ENCODE results near the gene LGI4.
"Not testable (repeated sequence)": the region's sequence is repeated elsewhere in the genome, so short reads cannot be mapped to it uniquely, and the experiment has no call there.

Gene LGI4

GRCh38 chr19:35115177-35115951 lies 19.5 kb downstream of the LGI4 start, which contains the start of gene FXYD3:
TSS of gene FXYD3 (plus strand) at chr19:35115823. CDS start at chr19:35119377, 3,554 bp downstream.
- no peak for ATAC-seq
- H3K27ac Mint-ChIP-seq = no peak within 1 kb of the TSS
- peak within 1 kb of the TSS; percentile 38 for H3K4me3 Mint-ChIP-seq
- DNase-seq = no peak
- H3K36me3 Mint-ChIP-seq (ENCODE audit: low read depth) = no peaks in the 10 kb centered on the region
- no peaks in the 10 kb centered on the region for H3K9me3 Mint-ChIP-seq
- H3K27me3 Mint-ChIP-seq = peaks cover 5% of the 10 kb centered on the region
- peaks cover 5% of the 10 kb centered on the region for H3K4me1 Mint-ChIP-seq

GRCh38 chr19:35114353-35115176 lies 20.3 kb downstream of the LGI4 start:
- no peak overlapping the region for H3K27ac Mint-ChIP-seq

GRCh38 chr19:35112995-35113688 lies 21.7 kb downstream of the LGI4 start:
- Mint-ChIP-seq H3K9me3 (no peaks in the 10 kb centered on the region), H3K4me1 (peaks cover 5% of the 10 kb centered on the region), H3K27me3 (peaks cover 5% of the 10 kb centered on the region), H3K36me3 (ENCODE audit: low read depth) (no peaks in the 10 kb centered on the region), H3K4me3 (no peak overlapping the region), H3K27ac (no peak overlapping the region)
- ATAC-seq (no peak), DNase-seq (no peak)

More at GRCh38 chr19:35114353-35115176, 20.3 kb downstream of the LGI4 start:
- ATAC-seq (peak; percentile 75), DNase-seq (peak; percentile 81)
- Mint-ChIP-seq H3K4me1 (peaks cover 5% of the 10 kb centered on the region), H3K9me3 (no peaks in the 10 kb centered on the region), H3K36me3 (ENCODE audit: low read depth) (no peaks in the 10 kb centered on the region), H3K4me3 (peak overlapping the region; percentile 38), H3K27me3 (peaks cover 5% of the 10 kb centered on the region)

GRCh38 chr19:35110974-35111373 lies 23.9 kb downstream of the LGI4 start:
- Mint-ChIP-seq H3K27me3 (peaks cover 5% of the 10 kb centered on the region), H3K27ac (no peak overlapping the region), H3K9me3 (no peaks in the 10 kb centered on the region), H3K4me1 (peaks cover 17% of the 10 kb centered on the region), H3K36me3 (ENCODE audit: low read depth) (no peaks in the 10 kb centered on the region), H3K4me3 (no peak overlapping the region)
- ATAC-seq = no peak
- DNase-seq = no peak

DNA sequence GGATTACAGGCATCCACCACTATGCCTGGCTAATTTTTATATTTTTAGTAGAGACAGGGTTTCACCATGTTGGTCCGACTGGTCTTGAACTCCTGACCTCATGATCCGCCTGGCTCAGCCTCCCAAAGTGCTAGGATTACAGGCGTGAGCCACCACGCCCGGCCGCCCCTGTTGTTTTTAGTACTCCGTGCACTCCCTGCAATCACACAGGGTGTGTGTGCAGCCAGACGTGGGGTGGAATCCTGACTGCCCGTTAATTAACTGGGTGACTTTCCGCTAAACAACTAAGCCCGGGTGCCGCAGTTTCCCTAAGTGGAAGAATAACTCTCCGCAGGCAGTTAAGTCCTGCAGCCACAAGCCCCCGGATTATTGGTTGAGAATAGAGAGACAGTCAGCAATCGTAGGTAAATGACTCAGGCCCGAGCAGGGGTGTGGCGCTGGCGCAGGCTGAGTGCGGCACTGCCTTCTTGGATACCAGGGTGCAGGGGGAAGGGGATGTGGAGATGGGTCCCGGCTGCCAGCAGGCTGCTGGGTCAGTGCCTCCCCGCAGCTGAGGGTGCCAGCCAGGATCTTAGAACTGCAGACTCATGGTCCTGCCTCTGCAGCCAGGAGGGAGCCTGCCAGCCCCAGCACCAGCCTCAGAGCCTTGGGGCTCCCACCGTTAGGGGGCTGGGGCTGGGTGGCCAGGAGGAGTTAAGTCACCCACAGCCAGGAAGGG lies 25.3 kb downstream of the LGI4 start:
- Mint-ChIP-seq H3K27ac (no peak overlapping the region), H3K27me3 (peaks cover 5% of the 10 kb centered on the region), H3K9me3 (no peaks in the 10 kb centered on the region), H3K4me1 (peaks cover 14% of the 10 kb centered on the region), H3K36me3 (ENCODE audit: low read depth) (no peaks in the 10 kb centered on the region), H3K4me3 (no peak overlapping the region)
- ATAC-seq (no peak), DNase-seq (no peak)

GRCh38 chr19:35108730-35109129 lies 26.1 kb downstream of the LGI4 start:
- ATAC-seq = no peak
- Mint-ChIP-seq H3K4me3 (no peak overlapping the region), H3K27ac (no peak overlapping the region), H3K4me1 (peaks cover 12% of the 10 kb centered on the region), H3K27me3 (peaks cover 3% of the 10 kb centered on the region), H3K9me3 (no peaks in the 10 kb centered on the region), H3K36me3 (ENCODE audit: low read depth) (no peaks in the 10 kb centered on the region)
- no peak for DNase-seq

DNA sequence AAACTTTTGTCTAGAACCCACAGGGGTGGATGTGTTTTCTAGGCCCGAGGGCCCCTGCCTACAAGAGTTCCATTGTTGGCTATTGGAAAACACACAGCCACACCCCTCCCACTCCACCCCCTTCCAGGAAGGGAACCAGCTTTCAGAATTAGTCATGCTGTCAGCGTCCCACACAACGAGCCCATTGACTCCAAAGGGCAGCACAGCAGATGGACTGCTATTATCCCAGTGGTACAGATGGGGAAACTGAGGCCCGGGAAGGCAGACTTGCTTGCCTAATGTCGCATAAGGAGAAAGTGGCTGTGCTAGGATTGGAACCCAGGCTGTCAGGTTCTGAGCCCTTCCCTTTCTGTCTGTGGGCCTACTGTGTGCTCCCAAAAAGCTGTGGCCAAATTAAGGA lies 27.3 kb downstream of the LGI4 start:
- Mint-ChIP-seq H3K36me3 (ENCODE audit: low read depth) (no peaks in the 10 kb centered on the region), H3K27me3 (peaks cover 3% of the 10 kb centered on the region), H3K4me1 (peaks cover 12% of the 10 kb centered on the region), H3K9me3 (no peaks in the 10 kb centered on the region), H3K4me3 (no peak overlapping the region), H3K27ac (no peak overlapping the region)
- ATAC-seq (peak; percentile 39), DNase-seq (peak; percentile 23)

DNA sequence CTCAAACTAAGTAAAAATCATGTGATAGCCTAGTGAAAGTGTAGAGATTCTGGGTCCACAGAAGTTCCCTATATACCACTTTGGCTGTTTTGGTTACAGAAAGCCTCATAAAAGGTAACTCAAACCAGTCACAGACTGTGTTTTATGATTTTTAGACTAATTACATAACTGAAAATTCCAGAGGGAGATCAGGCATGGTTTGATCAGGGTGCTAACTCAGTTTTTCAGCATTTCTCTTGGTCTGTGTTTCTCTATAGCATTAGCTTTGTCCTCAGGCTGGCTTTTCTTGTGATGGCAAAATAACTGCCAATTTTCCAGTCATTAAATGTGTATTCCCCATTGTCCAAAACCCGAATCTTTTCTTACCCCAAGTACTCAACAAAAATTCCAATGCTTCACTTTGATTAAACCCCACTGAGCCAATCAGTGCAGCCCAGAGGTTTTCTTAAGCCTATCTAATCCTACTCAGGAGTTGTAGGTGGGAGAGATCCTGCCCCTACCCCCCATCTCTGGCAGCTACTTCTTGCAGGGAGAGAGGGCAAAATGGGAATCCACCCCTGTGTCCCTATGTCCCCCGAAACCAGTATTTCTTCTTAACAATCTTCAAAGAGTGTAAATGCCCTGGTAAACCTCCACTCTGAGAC lies 27.8 kb downstream of the LGI4 start:
- Mint-ChIP-seq H3K27me3 (peaks cover 3% of the 10 kb centered on the region), H3K4me3 (no peak overlapping the region), H3K27ac (no peak overlapping the region), H3K36me3 (ENCODE audit: low read depth) (no peaks in the 10 kb centered on the region), H3K9me3 (no peaks in the 10 kb centered on the region), H3K4me1 (peaks cover 12% of the 10 kb centered on the region)
- ATAC-seq (no peak), DNase-seq (no peak)

DNA sequence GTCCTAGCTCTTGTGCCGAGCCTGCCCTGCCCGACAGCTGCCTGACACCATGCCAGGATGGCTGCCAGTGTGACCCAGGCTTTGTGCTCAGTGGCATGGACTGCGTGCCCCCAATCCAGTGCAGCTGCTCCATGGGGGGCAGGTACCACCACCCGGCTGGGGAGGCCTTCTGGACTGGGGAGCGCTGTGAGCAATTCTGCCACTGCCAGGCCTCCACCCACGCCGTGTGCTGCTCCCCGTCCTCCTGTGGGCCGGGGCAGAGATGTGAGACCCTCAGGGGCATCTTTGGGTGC lies 28.6 kb downstream of the LGI4 start:
- ATAC-seq = no peak

DNA sequence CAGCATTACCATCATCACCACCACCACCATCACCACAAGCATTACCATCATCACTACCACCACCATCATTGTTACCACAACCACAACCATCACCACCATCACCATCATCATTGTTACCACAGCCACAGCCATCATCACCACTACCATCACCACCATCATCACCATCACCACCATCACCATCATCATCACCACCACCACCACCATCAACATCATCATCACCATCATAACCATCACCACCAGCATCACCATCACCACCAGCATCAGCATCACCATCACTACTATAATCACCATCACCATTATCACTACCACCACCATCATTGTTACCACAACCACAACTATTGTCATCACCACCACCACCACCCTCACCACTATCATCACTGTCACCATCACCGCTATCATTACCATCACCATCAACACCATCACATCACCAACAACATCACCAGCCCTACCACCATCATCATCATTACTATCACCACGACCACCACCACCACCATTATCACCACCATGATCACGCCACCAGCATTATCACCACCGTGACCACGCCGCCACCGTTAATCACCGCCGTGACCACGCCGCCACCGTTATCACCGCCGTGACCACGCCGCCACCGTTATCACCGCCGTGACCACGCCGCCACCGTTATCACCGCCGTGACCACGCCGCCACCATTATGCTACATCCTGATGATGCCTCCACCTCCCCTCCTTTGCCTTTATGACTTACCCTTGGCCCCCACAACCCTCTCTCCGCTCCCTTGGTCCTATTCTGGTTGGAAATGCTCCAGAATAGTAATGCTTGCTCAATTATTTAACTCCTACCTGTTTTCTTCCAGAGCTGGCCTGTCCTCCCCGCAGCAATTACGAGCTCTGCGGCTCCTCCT lies 29.2 kb downstream of the LGI4 start:
- no peaks in the 10 kb centered on the region for H3K9me3 Mint-ChIP-seq
- DNase-seq = no peak
- no peaks in the 10 kb centered on the region for H3K36me3 Mint-ChIP-seq (ENCODE audit: low read depth)
- H3K4me1 Mint-ChIP-seq = peaks cover 12% of the 10 kb centered on the region
- H3K4me3 Mint-ChIP-seq = no peak overlapping the region
- H3K27me3 Mint-ChIP-seq = peaks cover under 1% of the 10 kb centered on the region
- no peak overlapping the region for H3K27ac Mint-ChIP-seq
- ATAC-seq = no peak

More for the DNA sequence above, 28.6 kb downstream of the LGI4 start:
- peaks cover 3% of the 10 kb centered on the region for H3K27me3 Mint-ChIP-seq
- H3K4me3 Mint-ChIP-seq = no peak overlapping the region
- peaks cover 12% of the 10 kb centered on the region for H3K4me1 Mint-ChIP-seq
- H3K36me3 Mint-ChIP-seq (ENCODE audit: low read depth) = no peaks in the 10 kb centered on the region
- H3K27ac Mint-ChIP-seq = no peak overlapping the region
- no peak for DNase-seq
- no peaks in the 10 kb centered on the region for H3K9me3 Mint-ChIP-seq

DNA sequence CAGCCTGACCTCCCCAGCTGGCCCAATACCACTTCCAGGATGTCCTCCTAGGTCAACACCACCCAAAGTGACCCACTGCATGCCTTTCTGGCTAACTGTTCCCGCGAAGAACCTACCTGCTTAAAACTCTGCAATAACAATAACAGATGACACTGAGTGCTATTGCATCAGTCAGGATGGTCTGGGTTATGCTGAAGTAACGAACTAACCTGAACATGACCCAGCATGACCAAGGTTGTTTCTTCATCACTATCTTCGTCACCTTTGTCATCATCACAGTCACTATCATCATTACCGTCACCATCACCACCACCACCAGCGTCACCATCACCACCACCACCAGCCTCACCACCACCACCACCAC lies 29.8 kb downstream of the LGI4 start:
- Mint-ChIP-seq H3K4me3 (no peak overlapping the region), H3K27ac (no peak overlapping the region), H3K9me3 (no peaks in the 10 kb centered on the region), H3K27me3 (no peaks in the 10 kb centered on the region), H3K4me1 (peaks cover 12% of the 10 kb centered on the region), H3K36me3 (ENCODE audit: low read depth) (no peaks in the 10 kb centered on the region)
- ATAC-seq (no peak), DNase-seq (no peak)

- no peaks in the 10 kb centered on the region for H3K27me3 Mint-ChIP-seq
- no peak overlapping the region for H3K4me3 Mint-ChIP-seq
- H3K27ac Mint-ChIP-seq = no peak overlapping the region
- no peaks in the 10 kb centered on the region for H3K36me3 Mint-ChIP-seq (ENCODE audit: low read depth)
- no peaks in the 10 kb centered on the region for H3K9me3 Mint-ChIP-seq
- no peak for DNase-seq
- peaks cover 12% of the 10 kb centered on the region for H3K4me1 Mint-ChIP-seq
- no peak for ATAC-seq
Observed at GRCh38 chr19:35104361-35104760, 30.5 kb downstream of the LGI4 start.

GRCh38 chr19:35103614-35104013 lies 31.2 kb downstream of the LGI4 start:
- not testable (repeated sequence) for H3K27me3 Mint-ChIP-seq; DNase-seq; H3K27ac Mint-ChIP-seq; H3K9me3 Mint-ChIP-seq; H3K4me3 Mint-ChIP-seq; H3K36me3 Mint-ChIP-seq (ENCODE audit: low read depth); ATAC-seq
- peaks cover 12% of the 10 kb centered on the region for H3K4me1 Mint-ChIP-seq

Measured in activated naive CD8-positive, alpha-beta T cell treated with anti-CD3 and anti-CD28 coated beads, Interleukin-2, amount 50 U/mL, for 24 hours (primary cell).